Type B pancreatic cell (in vitro differentiated cells): ENCODE measurements around the gene RGS5. TPM values are rescaled to one million over a fixed set of nuclear protein-coding genes. Genes with fewer than 3 reads are reported as not detected.

ENCODE experiments used
- DNase-seq: peaks from one replicate; pipeline ENCODE4 v3.0.0; 2021; ENCODE audit warnings: mixed read lengths; ENCODE audit not compliant: unreplicated experiment; ENCODE audit errors: extremely low spot score
- H3K27ac Mint-ChIP-seq: 2 replicates; pipeline ENCODE4 v1.8.0; 2021; ENCODE audit warnings: mild to moderate bottlenecking, mixed read lengths
- H3K27me3 Mint-ChIP-seq: 2 replicates; pipeline ENCODE4 v1.8.0; 2021; ENCODE audit warnings: mixed read lengths
- H3K36me3 Mint-ChIP-seq: 2 replicates; pipeline ENCODE4 v1.8.0; 2021; ENCODE audit warnings: mixed read lengths
- H3K4me1 Mint-ChIP-seq: one replicate; pipeline ENCODE4 v1.8.0; 2021; ENCODE audit warnings: mixed read lengths; ENCODE audit not compliant: unreplicated experiment
- H3K4me3 Mint-ChIP-seq: 2 replicates; pipeline ENCODE4 v1.8.0; 2021; ENCODE audit warnings: mild to moderate bottlenecking, mixed read lengths
- H3K9me3 Mint-ChIP-seq: 2 replicates; pipeline ENCODE4 v1.8.0; 2021; ENCODE audit warnings: mixed read lengths
- CTCF ChIP-seq: fragments of 200-600 bp; sonication (generic); conservative IDR thresholded peaks from 2 replicates; pipeline ENCODE4 v1.5.0; 2021; ENCODE audit warnings: antibody characterized with exemption, mild to moderate bottlenecking
- total RNA-seq: library from RNA; stranded (reverse); gene quantifications from 2 replicates; pipeline ENCODE4 v1.2.1, GENCODE V29; 2021; ENCODE audit warnings: low replicate concordance

Gene RGS5
- total RNA-seq, 1 donor from 2014 or later: 70.0 TPM

DNA sequence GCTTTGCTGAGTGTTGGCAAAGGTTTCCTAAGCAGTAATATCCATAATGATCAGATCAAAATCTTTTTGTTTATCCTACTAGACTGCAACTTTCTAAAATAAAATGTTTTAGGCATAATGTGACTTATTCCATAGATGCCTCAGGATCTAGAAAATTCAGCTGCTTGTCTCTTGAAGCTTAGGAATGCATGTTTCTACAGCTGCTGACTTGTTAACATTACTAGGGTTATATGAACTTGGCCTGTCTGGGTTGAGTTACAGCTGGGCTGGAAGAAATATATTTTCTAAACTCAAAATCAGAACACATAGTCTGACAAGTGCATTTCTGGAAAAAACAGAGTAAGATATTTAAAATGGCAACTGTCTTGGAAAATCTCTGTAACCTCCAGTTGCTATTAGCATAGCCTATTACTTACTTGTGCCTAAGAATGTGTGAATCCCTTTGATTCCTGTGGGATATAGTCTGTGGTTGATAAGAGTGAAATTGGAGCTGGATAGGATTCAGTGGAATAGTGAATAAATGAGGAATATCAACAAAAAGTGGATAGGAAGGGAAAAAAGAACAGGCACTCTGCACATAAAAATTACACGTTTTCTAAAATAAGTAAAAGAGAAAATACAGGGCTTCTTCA, 72.4 kb downstream of the RGS5 start:
- TF ChIP-seq CTCF: no peak
- DNase-seq: no peak
- no peak overlapping the region for H3K27ac Mint-ChIP-seq
- no peaks in the 10 kb centered on the region for H3K36me3 Mint-ChIP-seq
- peaks cover 4% of the 10 kb centered on the region for H3K9me3 Mint-ChIP-seq
- no peaks in the 10 kb centered on the region for H3K4me1 Mint-ChIP-seq
- H3K27me3 Mint-ChIP-seq: peaks cover 2% of the 10 kb centered on the region
- H3K4me3 Mint-ChIP-seq: no peak overlapping the region

DNA sequence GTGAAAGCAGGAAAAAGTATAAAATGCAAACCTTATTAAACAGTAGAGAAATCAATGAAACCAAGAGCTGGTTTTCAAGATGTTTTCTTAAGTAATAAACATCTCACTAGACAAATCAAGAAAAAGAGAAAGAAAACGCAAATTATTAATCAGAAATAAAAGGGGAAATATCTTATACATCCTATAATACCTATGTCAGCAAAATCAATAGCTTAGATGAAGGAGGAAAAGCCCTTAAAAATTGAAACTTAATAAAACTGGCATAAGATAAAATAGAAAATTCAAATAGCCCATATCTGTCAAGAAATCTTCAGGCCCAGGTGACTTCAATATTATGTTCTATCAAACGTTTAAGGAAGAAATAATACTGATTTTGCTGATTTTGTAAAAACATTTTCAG, 74.4 kb downstream of the RGS5 start:
- Mint-ChIP-seq H3K9me3 (peaks cover 4% of the 10 kb centered on the region), H3K27me3 (peaks cover 7% of the 10 kb centered on the region), H3K27ac (no peak overlapping the region)

DNA sequence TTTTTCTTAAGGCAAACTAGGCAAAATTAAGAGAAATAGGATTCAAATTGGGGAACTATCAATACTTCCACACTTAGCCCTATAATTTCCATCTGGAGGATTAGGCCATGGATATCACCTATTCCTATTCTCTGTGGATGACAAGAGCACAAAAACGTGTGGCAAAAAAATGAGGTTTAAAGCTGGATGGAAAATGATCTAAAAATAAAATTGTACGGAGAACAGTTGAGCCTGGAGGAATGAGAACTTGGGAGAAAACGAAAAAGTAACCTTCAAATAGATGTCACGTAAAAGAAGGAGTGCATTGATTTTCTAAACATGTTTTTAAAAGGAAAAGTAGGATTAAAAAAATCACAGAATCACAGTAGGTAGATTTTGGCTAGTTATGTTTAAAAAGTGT, 77.9 kb downstream of the RGS5 start:
- Mint-ChIP-seq H3K27me3 (peaks cover 7% of the 10 kb centered on the region), H3K4me3 (no peak overlapping the region), H3K4me1 (no peaks in the 10 kb centered on the region), H3K36me3 (no peaks in the 10 kb centered on the region), H3K27ac (no peak overlapping the region), H3K9me3 (no peaks in the 10 kb centered on the region)
- TF ChIP-seq CTCF: no peak
- DNase-seq: no peak

More for the DNA sequence above, 74.4 kb downstream of the RGS5 start:
- TF ChIP-seq CTCF: no peak
- DNase-seq: no peak
- Mint-ChIP-seq H3K4me3 (no peak overlapping the region), H3K4me1 (no peaks in the 10 kb centered on the region), H3K36me3 (no peaks in the 10 kb centered on the region)

- Mint-ChIP-seq H3K4me1 (no peaks in the 10 kb centered on the region), H3K36me3 (no peaks in the 10 kb centered on the region), H3K9me3 (no peaks in the 10 kb centered on the region), H3K27ac (no peak overlapping the region), H3K4me3 (no peak overlapping the region), H3K27me3 (peaks cover 4% of the 10 kb centered on the region)
- no peak for DNase-seq
- TF ChIP-seq CTCF: no peak
Measured at GRCh38 chr1:163120372-163120771, 82.3 kb downstream of the RGS5 start.

GRCh38 chr1:163119707-163120106, 83.0 kb downstream of the RGS5 start:
- Mint-ChIP-seq H3K27ac (no peak overlapping the region), H3K27me3 (peaks cover 4% of the 10 kb centered on the region), H3K4me1 (no peaks in the 10 kb centered on the region), H3K9me3 (no peaks in the 10 kb centered on the region), H3K4me3 (no peak overlapping the region), H3K36me3 (no peaks in the 10 kb centered on the region)
- no peak for TF ChIP-seq CTCF
- DNase-seq: no peak

- Mint-ChIP-seq H3K4me3 (no peak overlapping the region), H3K27ac (no peak overlapping the region), H3K27me3 (no peaks in the 10 kb centered on the region), H3K36me3 (no peaks in the 10 kb centered on the region), H3K4me1 (no peaks in the 10 kb centered on the region), H3K9me3 (no peaks in the 10 kb centered on the region)
- TF ChIP-seq CTCF: no peak
- no peak for DNase-seq
Measured at GRCh38 chr1:163115887-163116286, 86.8 kb downstream of the RGS5 start.
